ENCODE measurements around the gene LRRC32.

DNA sequence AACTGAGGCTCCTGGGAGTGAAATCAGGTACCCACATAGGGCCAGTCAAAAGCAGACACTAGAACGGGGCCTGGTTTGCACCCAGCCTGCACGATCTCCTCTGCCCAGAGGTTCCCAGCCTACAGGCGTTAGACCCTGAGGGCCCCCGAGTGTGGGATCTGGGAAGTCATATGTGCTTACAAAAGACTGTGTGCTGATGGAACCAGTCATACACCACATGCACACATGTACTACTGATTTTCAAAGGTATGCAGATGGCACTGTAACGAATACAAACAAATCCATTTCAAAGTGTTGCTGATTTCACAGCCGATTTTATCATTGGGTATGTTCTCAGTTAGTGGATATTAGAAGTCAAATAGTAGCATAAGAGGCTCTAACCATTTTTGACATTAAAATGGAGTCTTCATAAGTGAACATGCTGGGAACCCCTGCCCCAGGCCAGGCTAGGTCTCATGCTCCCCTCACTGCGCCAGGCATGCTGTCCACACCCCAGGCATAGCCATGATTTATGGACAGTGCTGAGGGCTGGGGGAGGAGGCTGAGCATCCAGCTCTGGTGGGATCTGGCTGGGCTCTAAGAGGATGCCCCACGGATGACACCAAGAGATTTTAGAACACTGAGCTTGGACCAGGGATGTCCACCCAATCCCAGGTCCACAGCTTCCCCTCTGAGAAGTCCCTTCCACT lies 38.6 kb upstream of the LRRC32 start:
- TF ChIP-seq, protein P1, sequence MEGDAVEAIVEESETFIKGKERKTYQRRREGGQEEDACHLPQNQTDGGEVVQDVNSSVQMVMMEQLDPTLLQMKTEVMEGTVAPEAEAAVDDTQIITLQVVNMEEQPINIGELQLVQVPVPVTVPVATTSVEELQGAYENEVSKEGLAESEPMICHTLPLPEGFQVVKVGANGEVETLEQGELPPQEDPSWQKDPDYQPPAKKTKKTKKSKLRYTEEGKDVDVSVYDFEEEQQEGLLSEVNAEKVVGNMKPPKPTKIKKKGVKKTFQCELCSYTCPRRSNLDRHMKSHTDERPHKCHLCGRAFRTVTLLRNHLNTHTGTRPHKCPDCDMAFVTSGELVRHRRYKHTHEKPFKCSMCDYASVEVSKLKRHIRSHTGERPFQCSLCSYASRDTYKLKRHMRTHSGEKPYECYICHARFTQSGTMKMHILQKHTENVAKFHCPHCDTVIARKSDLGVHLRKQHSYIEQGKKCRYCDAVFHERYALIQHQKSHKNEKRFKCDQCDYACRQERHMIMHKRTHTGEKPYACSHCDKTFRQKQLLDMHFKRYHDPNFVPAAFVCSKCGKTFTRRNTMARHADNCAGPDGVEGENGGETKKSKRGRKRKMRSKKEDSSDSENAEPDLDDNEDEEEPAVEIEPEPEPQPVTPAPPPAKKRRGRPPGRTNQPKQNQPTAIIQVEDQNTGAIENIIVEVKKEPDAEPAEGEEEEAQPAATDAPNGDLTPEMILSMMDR (conservative IDR thresholded peaks at IDR 0.05; ENCODE audit: low read length) = no peak
- TF ChIP-seq EZH2phosphoT487 (IDR thresholded peaks at IDR 0.05; ENCODE audit: borderline replicate concordance) = no peak
